GM12865 (cell line): ENCODE data around the gene RC3H2.
"Not testable (repeated sequence)": the region's sequence is repeated elsewhere in the genome, so short reads cannot be mapped to it uniquely, and the experiment has no call there.

Source experiments
- DNase-seq: peaks from one replicate; pipeline ENCODE4 v3.0.0; 2010; ENCODE audit warnings: low read depth
- H3K4me3 ChIP-seq: 2 replicates; pipeline ENCODE4 v1.5.1; 2011; ENCODE audit warnings: mild to moderate bottlenecking, low read depth, low read length, control low read depth
- TF ChIP-seq, protein P1 (sequence below): IDR thresholded peaks from 2 replicates; pipeline ENCODE4 v1.5.1; 2011; ENCODE audit warnings: low read length, control low read depth, low read depth, inconsistent platforms; ENCODE audit not compliant: insufficient read depth; ENCODE audit errors: missing control alignments

Gene RC3H2

DNA sequence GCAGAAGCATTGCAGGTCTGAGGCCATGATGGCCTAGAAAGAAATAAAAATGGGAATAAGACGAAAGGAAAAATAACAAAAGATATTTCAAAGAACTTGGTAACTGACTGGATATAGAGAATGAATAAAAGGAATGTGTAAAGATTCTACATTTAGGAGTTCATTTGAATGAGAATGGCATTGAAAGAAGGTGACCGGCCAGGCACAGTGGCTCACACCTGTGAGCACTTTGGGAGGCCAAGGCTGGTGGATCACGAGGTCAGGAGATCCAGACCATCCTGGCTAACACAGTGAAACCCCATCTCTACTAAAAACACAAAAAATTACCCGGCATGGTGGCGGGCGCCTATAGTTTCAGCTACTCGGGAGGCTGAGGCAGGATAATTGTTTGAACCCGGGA is 17.6 kb upstream of the RC3H2 start:
- TF ChIP-seq, protein P1, sequence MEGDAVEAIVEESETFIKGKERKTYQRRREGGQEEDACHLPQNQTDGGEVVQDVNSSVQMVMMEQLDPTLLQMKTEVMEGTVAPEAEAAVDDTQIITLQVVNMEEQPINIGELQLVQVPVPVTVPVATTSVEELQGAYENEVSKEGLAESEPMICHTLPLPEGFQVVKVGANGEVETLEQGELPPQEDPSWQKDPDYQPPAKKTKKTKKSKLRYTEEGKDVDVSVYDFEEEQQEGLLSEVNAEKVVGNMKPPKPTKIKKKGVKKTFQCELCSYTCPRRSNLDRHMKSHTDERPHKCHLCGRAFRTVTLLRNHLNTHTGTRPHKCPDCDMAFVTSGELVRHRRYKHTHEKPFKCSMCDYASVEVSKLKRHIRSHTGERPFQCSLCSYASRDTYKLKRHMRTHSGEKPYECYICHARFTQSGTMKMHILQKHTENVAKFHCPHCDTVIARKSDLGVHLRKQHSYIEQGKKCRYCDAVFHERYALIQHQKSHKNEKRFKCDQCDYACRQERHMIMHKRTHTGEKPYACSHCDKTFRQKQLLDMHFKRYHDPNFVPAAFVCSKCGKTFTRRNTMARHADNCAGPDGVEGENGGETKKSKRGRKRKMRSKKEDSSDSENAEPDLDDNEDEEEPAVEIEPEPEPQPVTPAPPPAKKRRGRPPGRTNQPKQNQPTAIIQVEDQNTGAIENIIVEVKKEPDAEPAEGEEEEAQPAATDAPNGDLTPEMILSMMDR, result no peak
- no peak for DNase-seq
- no peak overlapping the region for H3K4me3 ChIP-seq

DNA sequence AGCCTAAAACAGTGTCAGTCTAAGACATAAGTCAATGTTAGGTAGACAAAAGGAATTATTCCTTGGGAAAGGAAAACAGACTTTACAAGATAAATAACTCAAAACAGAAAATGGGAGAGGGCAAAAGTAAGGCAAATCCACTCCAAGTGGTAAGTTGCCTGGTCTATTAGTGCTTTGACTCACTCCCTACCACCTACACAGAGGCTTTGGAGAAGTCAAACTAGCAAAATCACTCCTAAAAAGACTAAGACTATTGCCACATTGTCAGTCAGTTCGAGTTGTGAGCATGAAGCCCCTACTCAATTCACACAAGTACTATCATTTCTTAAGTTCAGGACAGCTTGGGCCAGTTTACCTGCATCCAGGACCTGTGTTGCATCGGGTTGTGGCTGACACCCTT is 13.2 kb upstream of the RC3H2 start:
- no peak for DNase-seq
- H3K4me3 ChIP-seq, result no peak overlapping the region
- TF ChIP-seq, protein P1, result no peak

DNA sequence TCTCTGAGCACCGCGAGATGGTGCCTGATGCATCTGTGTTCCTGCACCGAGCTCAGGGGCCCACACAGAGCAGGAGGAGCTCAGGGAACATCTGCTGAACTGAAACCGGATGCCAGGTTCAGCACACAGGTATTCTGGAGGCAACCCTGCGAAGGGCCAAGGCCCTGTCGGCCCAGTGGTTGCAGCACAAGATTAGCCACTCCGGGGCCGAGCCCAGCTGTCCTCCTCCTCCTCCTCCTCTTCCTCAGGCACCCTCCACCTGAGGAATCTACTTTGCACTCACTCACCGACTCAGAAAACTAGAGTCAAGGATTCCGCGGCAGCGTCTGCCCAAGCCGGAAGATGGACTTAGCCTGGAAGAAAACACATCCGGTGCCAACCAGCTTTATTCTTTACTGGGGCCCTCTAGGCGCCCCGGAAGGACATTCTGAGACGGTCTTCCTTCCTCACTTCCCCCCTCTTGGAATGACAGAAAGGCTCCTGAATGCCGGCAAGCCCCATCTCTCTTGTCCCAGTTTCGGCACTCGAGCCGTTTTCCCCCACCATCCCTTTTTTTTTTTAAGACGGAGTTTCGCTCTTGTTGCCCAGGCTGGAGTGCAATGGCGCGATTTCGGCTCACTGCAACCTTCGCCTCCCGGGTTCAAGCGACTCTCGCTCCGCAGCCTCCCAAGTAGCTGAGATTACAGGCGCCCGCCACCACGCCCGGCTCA is 8.0 kb upstream of the RC3H2 start, which contains the start of gene ZBTB6:
Gene ZBTB6 (minus strand): TSS at position 360 of the 710 bp plus-strand sequence. CDS start 1,251 bp downstream, outside the sequence.
- TF ChIP-seq, protein P1, result no peak
- H3K4me3 ChIP-seq, result peak within 1 kb of the TSS; percentile 94
- peak; percentile 96 for DNase-seq

DNA sequence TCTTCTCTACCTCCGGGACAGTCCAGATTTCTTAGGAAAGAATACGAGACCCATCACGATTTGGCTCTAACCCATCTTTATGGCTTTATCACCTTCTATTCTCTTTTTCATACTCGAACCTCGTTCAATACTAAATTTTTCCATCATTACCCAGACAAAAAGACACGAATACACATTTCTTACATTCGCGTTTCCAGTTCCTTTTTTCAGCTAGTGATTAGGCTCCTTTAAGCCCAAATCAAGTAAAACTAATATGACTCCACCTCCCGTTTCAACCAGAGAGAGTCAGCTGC is 7.5 kb upstream of the RC3H2 start:
- DNase-seq, result no peak
- TF ChIP-seq, protein P1, result no peak
- H3K4me3 ChIP-seq, result peak overlapping the region; percentile 94

DNA sequence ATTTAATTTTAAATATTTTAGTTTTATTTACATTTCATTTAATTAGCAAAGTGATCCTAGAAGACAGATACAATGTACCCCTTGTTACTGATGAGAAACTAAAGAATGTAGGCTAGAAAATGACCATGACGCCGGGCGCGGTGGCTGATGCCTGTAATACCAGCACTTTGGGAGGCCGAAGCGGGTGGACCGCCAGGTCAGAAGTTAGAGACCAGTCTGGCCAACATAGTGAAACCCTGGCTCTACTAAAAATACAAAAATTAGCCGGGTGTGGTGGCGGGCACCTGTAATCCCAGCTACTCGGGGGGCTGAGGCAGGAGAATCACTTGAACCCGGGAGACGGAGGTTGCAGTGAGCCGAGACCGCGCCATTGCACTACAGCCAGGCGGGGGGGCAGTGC is 963 bp upstream of the RC3H2 start:
- not testable (repeated sequence) for DNase-seq, H3K4me3 ChIP-seq

DNA sequence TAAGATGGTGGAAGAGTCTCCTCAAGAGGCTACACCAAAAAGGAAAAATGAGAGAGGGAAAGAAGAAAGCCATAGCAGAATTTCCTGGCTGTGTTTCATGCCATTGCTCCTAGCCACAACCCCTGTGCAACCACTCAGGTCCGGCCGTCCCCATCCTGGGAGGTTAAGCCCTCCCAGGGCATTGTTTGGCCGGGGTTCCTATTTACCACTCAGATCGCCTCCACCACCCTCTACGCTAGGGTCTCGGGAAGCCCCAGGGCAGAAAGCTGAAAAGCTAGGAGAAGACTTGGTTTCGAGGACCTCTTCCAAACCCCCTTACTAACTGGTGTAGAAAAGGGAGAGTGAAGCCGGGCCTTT is 715 bp downstream of the RC3H2 start:
- TF ChIP-seq, protein P1, result no peak
- H3K4me3 ChIP-seq, result peak overlapping the region; percentile 84
- peak; percentile 63 for DNase-seq

DNA sequence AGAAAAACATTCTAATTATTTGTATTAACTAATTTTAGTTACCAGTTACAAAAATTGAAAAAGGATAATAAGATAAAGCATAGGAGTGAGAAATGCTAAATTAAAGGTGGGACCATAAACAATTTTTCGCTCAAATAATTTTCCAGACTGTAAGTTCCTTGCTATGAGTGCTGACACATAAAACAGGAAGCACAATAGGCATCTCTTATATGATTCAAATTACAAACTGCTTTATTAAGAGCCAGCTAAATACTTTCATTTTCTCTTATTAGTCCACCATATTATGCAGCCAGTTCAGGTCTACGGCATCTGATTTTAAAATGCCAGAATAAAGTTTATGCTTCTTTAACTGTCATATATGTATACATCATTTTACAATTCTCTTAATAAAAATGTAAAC is 4.4 kb downstream of the RC3H2 start:
- peak overlapping the region; percentile 48 for H3K4me3 ChIP-seq
- DNase-seq, result peak; percentile 27
- TF ChIP-seq, protein P1, result no peak
